ENCODE data around the gene REEP1. TPM values are rescaled to one million over a fixed set of nuclear protein-coding genes. Genes with fewer than 3 reads are reported as not detected.
"Not testable (repeated sequence)": the region's sequence is repeated elsewhere in the genome, so short reads cannot be mapped to it uniquely, and the experiment has no call there.

The REEP1 gene
- polyA plus RNA-seq, 1 donor from 2014 or later = not detected

GRCh38 chr2:86241611-86242010, 95.8 kb downstream of the REEP1 start:
- peaks cover 1% of the 10 kb centered on the region for H3K36me3 Mint-ChIP-seq
- peak overlapping the region in 1 of 3 donors; percentile 42 for H3K27ac Mint-ChIP-seq
- H3K4me3 Mint-ChIP-seq = peak overlapping the region in 2 of 4 donors; percentile 9 to 65
- H3K27me3 Mint-ChIP-seq = peaks cover 3% of the 10 kb centered on the region
- H3K4me1 Mint-ChIP-seq = peaks cover 35 to 48% (median 43%) of the 10 kb centered on the region in 3 donors
- H3K9me3 Mint-ChIP-seq = peaks cover 0 to 1% (median 0%) of the 10 kb centered on the region in 3 donors

GRCh38 chr2:86240251-86240650, 97.2 kb downstream of the REEP1 start:
- Mint-ChIP-seq H3K36me3 (peaks cover 1% of the 10 kb centered on the region), H3K27ac (no peak overlapping the region), H3K4me1 (peaks cover 35 to 48% (median 43%) of the 10 kb centered on the region in 3 donors), H3K27me3 (peaks cover 3% of the 10 kb centered on the region), H3K4me3 (no peak overlapping the region), H3K9me3 (peaks cover 0 to 1% (median 0%) of the 10 kb centered on the region in 3 donors)

GRCh38 chr2:86239745-86240144, 97.7 kb downstream of the REEP1 start:
- Mint-ChIP-seq H3K4me3 (peak overlapping the region in 1 of 4 donors; percentile 59), H3K9me3 (peaks cover 0 to 1% (median 0%) of the 10 kb centered on the region in 3 donors), H3K4me1 (peaks cover 33 to 48% (median 43%) of the 10 kb centered on the region in 3 donors), H3K27me3 (peaks cover 3% of the 10 kb centered on the region), H3K27ac (no peak overlapping the region), H3K36me3 (peaks cover 1% of the 10 kb centered on the region)

- Mint-ChIP-seq H3K4me3 (no peak overlapping the region), H3K27me3 (peaks cover 3% of the 10 kb centered on the region), H3K9me3 (no peaks in the 10 kb centered on the region), H3K36me3 (peaks cover 1% of the 10 kb centered on the region), H3K4me1 (peaks cover 29 to 44% (median 39%) of the 10 kb centered on the region in 3 donors), H3K27ac (no peak overlapping the region)
These were observed 98.1 kb downstream of the REEP1 start for GRCh38 chr2:86239326-86239725.

GRCh38 chr2:86238354-86238753, 99.1 kb downstream of the REEP1 start:
- peak overlapping the region; percentile 1 to 27 (median 3) for H3K27ac Mint-ChIP-seq
- no peaks in the 10 kb centered on the region for H3K9me3 Mint-ChIP-seq
- H3K4me1 Mint-ChIP-seq = peaks cover 20 to 35% (median 32%) of the 10 kb centered on the region in 3 donors
- H3K4me3 Mint-ChIP-seq = peak overlapping the region in 1 of 4 donors; percentile 70
- no peaks in the 10 kb centered on the region for H3K36me3 Mint-ChIP-seq
- peaks cover 3% of the 10 kb centered on the region for H3K27me3 Mint-ChIP-seq

GRCh38 chr2:86237172-86237571, 100.3 kb downstream of the REEP1 start:
- H3K27ac Mint-ChIP-seq = peak overlapping the region in 1 of 3 donors; percentile 33
- H3K4me1 Mint-ChIP-seq = peaks cover 16 to 28% (median 26%) of the 10 kb centered on the region in 3 donors
- H3K4me3 Mint-ChIP-seq = peak overlapping the region in 2 of 4 donors; percentile 3 to 76
- H3K27me3 Mint-ChIP-seq = peaks cover 3% of the 10 kb centered on the region
- no peaks in the 10 kb centered on the region for H3K36me3 Mint-ChIP-seq
- no peaks in the 10 kb centered on the region for H3K9me3 Mint-ChIP-seq

GRCh38 chr2:86235196-86235980, 102.0 kb downstream of the REEP1 start:
- Mint-ChIP-seq H3K36me3 (no peaks in the 10 kb centered on the region), H3K4me1 (peaks cover 9 to 18% (median 16%) of the 10 kb centered on the region in 3 donors), H3K27ac (no peak overlapping the region), H3K4me3 (no peak overlapping the region), H3K9me3 (no peaks in the 10 kb centered on the region), H3K27me3 (peaks cover 3% of the 10 kb centered on the region)

GRCh38 chr2:86234563-86235131, 102.8 kb downstream of the REEP1 start:
- H3K27me3 Mint-ChIP-seq = peaks cover 3% of the 10 kb centered on the region
- H3K4me3 Mint-ChIP-seq = peak overlapping the region in 1 of 4 donors; percentile 25
- no peaks in the 10 kb centered on the region for H3K36me3 Mint-ChIP-seq
- no peaks in the 10 kb centered on the region for H3K9me3 Mint-ChIP-seq
- no peak overlapping the region for H3K27ac Mint-ChIP-seq
- H3K4me1 Mint-ChIP-seq = peaks cover 9 to 16% (median 14%) of the 10 kb centered on the region in 3 donors

- H3K9me3 Mint-ChIP-seq = no peaks in the 10 kb centered on the region
- no peaks in the 10 kb centered on the region for H3K36me3 Mint-ChIP-seq
- H3K27ac Mint-ChIP-seq = peak overlapping the region in 2 of 3 donors; percentile 52 to 64
- H3K4me3 Mint-ChIP-seq = no peak overlapping the region
- H3K27me3 Mint-ChIP-seq = peaks cover 1% of the 10 kb centered on the region
- peaks cover 14 to 21% (median 14%) of the 10 kb centered on the region in 3 donors for H3K4me1 Mint-ChIP-seq
These were observed 104.0 kb downstream of the REEP1 start for GRCh38 chr2:86233436-86233835.

GRCh38 chr2:86232910-86233309, 104.5 kb downstream of the REEP1 start:
- peaks cover 10 to 18% (median 11%) of the 10 kb centered on the region in 3 donors for H3K4me1 Mint-ChIP-seq
- no peaks in the 10 kb centered on the region for H3K27me3 Mint-ChIP-seq
- H3K9me3 Mint-ChIP-seq = no peaks in the 10 kb centered on the region
- no peaks in the 10 kb centered on the region for H3K36me3 Mint-ChIP-seq
- H3K4me3 Mint-ChIP-seq = no peak overlapping the region
- H3K27ac Mint-ChIP-seq = peak overlapping the region in 1 of 3 donors; percentile 19

GRCh38 chr2:86232373-86232784, 105.0 kb downstream of the REEP1 start:
- no peaks in the 10 kb centered on the region for H3K9me3 Mint-ChIP-seq
- H3K4me3 Mint-ChIP-seq = no peak overlapping the region
- no peak overlapping the region for H3K27ac Mint-ChIP-seq
- H3K27me3 Mint-ChIP-seq = no peaks in the 10 kb centered on the region
- peaks cover 10 to 18% (median 14%) of the 10 kb centered on the region in 3 donors for H3K4me1 Mint-ChIP-seq
- H3K36me3 Mint-ChIP-seq = no peaks in the 10 kb centered on the region

- H3K4me3 Mint-ChIP-seq = no peak overlapping the region
- H3K9me3 Mint-ChIP-seq = no peaks in the 10 kb centered on the region
- peaks cover 8 to 16% (median 12%) of the 10 kb centered on the region in 3 donors for H3K4me1 Mint-ChIP-seq
- no peaks in the 10 kb centered on the region for H3K36me3 Mint-ChIP-seq
- no peaks in the 10 kb centered on the region for H3K27me3 Mint-ChIP-seq
- H3K27ac Mint-ChIP-seq = peak overlapping the region in 1 of 3 donors; percentile 1
These were observed 105.6 kb downstream of the REEP1 start for GRCh38 chr2:86231680-86232372.

- Mint-ChIP-seq H3K27me3 (no peaks in the 10 kb centered on the region), H3K4me3 (no peak overlapping the region), H3K9me3 (no peaks in the 10 kb centered on the region), H3K27ac (peak overlapping the region in 1 of 3 donors; percentile 53), H3K36me3 (no peaks in the 10 kb centered on the region), H3K4me1 (peaks cover 12 to 21% (median 17%) of the 10 kb centered on the region in 3 donors)
These were observed 106.5 kb downstream of the REEP1 start for GRCh38 chr2:86230961-86231360.

GRCh38 chr2:86229221-86229620, 108.2 kb downstream of the REEP1 start:
- Mint-ChIP-seq H3K4me1 (peaks cover 18 to 35% (median 28%) of the 10 kb centered on the region in 3 donors), H3K4me3 (peak overlapping the region in 3 of 4 donors; percentile 24 to 77 (median 58)), H3K9me3 (no peaks in the 10 kb centered on the region), H3K27me3 (no peaks in the 10 kb centered on the region), H3K36me3 (no peaks in the 10 kb centered on the region), H3K27ac (peak overlapping the region in 2 of 3 donors; percentile 76 to 91)

GRCh38 chr2:86228574-86228973, 108.9 kb downstream of the REEP1 start:
- not testable (repeated sequence) for H3K36me3 Mint-ChIP-seq, H3K4me3 Mint-ChIP-seq, H3K9me3 Mint-ChIP-seq, H3K27me3 Mint-ChIP-seq
- H3K27ac Mint-ChIP-seq = peak overlapping the region in 2 of 3 donors; percentile 76 to 91
- peaks cover 18 to 37% (median 29%) of the 10 kb centered on the region in 3 donors for H3K4me1 Mint-ChIP-seq
